HG02642 (cell line): ENCODE measurements around the gene MAPK4.
"Not testable (repeated sequence)": the region's sequence is repeated elsewhere in the genome, so short reads cannot be mapped to it uniquely, and the experiment has no call there.

ENCODE experiments used
- ATAC-seq: cut with Tn5 transposase; IDR thresholded peaks from one replicate; pipeline ENCODE4 v1.9.1; 2021; ENCODE audit warnings: mild to moderate bottlenecking; ENCODE audit not compliant: unreplicated experiment, poor library complexity

Gene MAPK4

GRCh38 chr18:50745945-50746344 is 186.1 kb downstream of the MAPK4 start:
- ATAC-seq, result no peak

- no peak for ATAC-seq
Measured at GRCh38 chr18:50747849-50748242, 188.0 kb downstream of the MAPK4 start.

- no peak for ATAC-seq
Measured at GRCh38 chr18:50748243-50749229, 188.6 kb downstream of the MAPK4 start.

- no peak for ATAC-seq
Measured at GRCh38 chr18:50749421-50749820, 189.5 kb downstream of the MAPK4 start.

GRCh38 chr18:50749945-50750344 is 190.1 kb downstream of the MAPK4 start:
- no peak for ATAC-seq

GRCh38 chr18:50750546-50750945 is 190.7 kb downstream of the MAPK4 start:
- ATAC-seq, result no peak

GRCh38 chr18:50751490-50751889 is 191.6 kb downstream of the MAPK4 start:
- ATAC-seq, result no peak

GRCh38 chr18:50751947-50752346 is 192.1 kb downstream of the MAPK4 start:
- ATAC-seq, result no peak

GRCh38 chr18:50753311-50753710 is 193.4 kb downstream of the MAPK4 start:
- ATAC-seq, result no peak

- ATAC-seq, result no peak
Measured at GRCh38 chr18:50754297-50754696, 194.4 kb downstream of the MAPK4 start.

GRCh38 chr18:50757358-50757757 is 197.5 kb downstream of the MAPK4 start:
- ATAC-seq, result no peak

- no peak for ATAC-seq
Measured at GRCh38 chr18:50769463-50769862, 209.6 kb downstream of the MAPK4 start.

- ATAC-seq, result no peak
Measured at GRCh38 chr18:50775207-50775606, 215.3 kb downstream of the MAPK4 start.

GRCh38 chr18:50775726-50776125 is 215.8 kb downstream of the MAPK4 start:
- ATAC-seq, result no peak

- no peak for ATAC-seq
Measured at GRCh38 chr18:50776383-50776782, 216.5 kb downstream of the MAPK4 start.

- not testable (repeated sequence) for ATAC-seq
Measured at GRCh38 chr18:50779021-50779420, 219.1 kb downstream of the MAPK4 start.
